Activated T-helper 17 cell treated with anti-CD3 and anti-CD28 coated beads, Interleukin-2, amount 50 U/mL, for 72 hours (primary cell): ENCODE measurements around the gene PDX1. TPM values are rescaled to one million over a fixed set of nuclear protein-coding genes. Genes with fewer than 3 reads are reported as not detected.

Experiments
- ATAC-seq: fragments of 150-1000 bp; cut with Tn5 transposase; replicated peaks from 2 replicates; pipeline ENCODE4 v1.10.0; 2021; ENCODE audit warnings: mild to moderate bottlenecking, moderate library complexity
- H3K27ac Mint-ChIP-seq: one replicate; pipeline ENCODE4 v1.8.0; 2022; ENCODE audit warnings: mixed read lengths
- H3K27me3 Mint-ChIP-seq: one replicate; pipeline ENCODE4 v1.8.0; 2022; ENCODE audit warnings: mixed read lengths
- H3K36me3 Mint-ChIP-seq: one replicate; pipeline ENCODE4 v1.8.0; 2022; ENCODE audit warnings: low read depth, mild to moderate bottlenecking, mixed read lengths
- H3K4me1 Mint-ChIP-seq: one replicate; pipeline ENCODE4 v1.8.0; 2022; ENCODE audit warnings: mixed read lengths
- H3K4me3 Mint-ChIP-seq: one replicate; pipeline ENCODE4 v1.8.0; 2022; ENCODE audit warnings: mild to moderate bottlenecking, mixed read lengths
- H3K9me3 Mint-ChIP-seq: one replicate; pipeline ENCODE4 v1.8.0; 2022; ENCODE audit warnings: mixed read lengths
- total RNA-seq, 2 donors: library from RNA; stranded (reverse); gene quantifications; one replicate each; pipeline ENCODE4 v1.2.3, GENCODE V29; 2022

Gene PDX1
- total RNA-seq, 2 donors from 2014 or later = not detected

GRCh38 chr13:27918918-27919658, 712 bp upstream of the PDX1 start:
- H3K27ac Mint-ChIP-seq = no peak overlapping the region
- H3K27me3 Mint-ChIP-seq = peaks cover 54% of the 10 kb centered on the region
- H3K4me3 Mint-ChIP-seq = peak overlapping the region; percentile 51
- H3K4me1 Mint-ChIP-seq = peaks cover 15% of the 10 kb centered on the region
- H3K9me3 Mint-ChIP-seq = no peaks in the 10 kb centered on the region
- H3K36me3 Mint-ChIP-seq = no peaks in the 10 kb centered on the region
- ATAC-seq = no peak

GRCh38 chr13:27919659-27919933, 204 bp upstream of the PDX1 start:
- H3K4me1 Mint-ChIP-seq = peaks cover 15% of the 10 kb centered on the region
- no peak overlapping the region for H3K27ac Mint-ChIP-seq
- no peak for ATAC-seq
- H3K9me3 Mint-ChIP-seq = no peaks in the 10 kb centered on the region
- H3K4me3 Mint-ChIP-seq = peak overlapping the region; percentile 19
- H3K27me3 Mint-ChIP-seq = peaks cover 55% of the 10 kb centered on the region
- H3K36me3 Mint-ChIP-seq = no peaks in the 10 kb centered on the region

- H3K27ac Mint-ChIP-seq = no peak overlapping the region
- ATAC-seq = no peak
- H3K4me1 Mint-ChIP-seq = peaks cover 15% of the 10 kb centered on the region
- no peaks in the 10 kb centered on the region for H3K36me3 Mint-ChIP-seq
- H3K9me3 Mint-ChIP-seq = no peaks in the 10 kb centered on the region
- H3K27me3 Mint-ChIP-seq = peaks cover 51% of the 10 kb centered on the region
- peak overlapping the region; percentile 77 for H3K4me3 Mint-ChIP-seq
Measured at GRCh38 chr13:27920677-27921420, 1.0 kb downstream of the PDX1 start.

- no peaks in the 10 kb centered on the region for H3K36me3 Mint-ChIP-seq
- H3K9me3 Mint-ChIP-seq = no peaks in the 10 kb centered on the region
- ATAC-seq = no peak
- peak overlapping the region; percentile 77 for H3K4me3 Mint-ChIP-seq
- no peak overlapping the region for H3K27ac Mint-ChIP-seq
- peaks cover 15% of the 10 kb centered on the region for H3K4me1 Mint-ChIP-seq
- peaks cover 56% of the 10 kb centered on the region for H3K27me3 Mint-ChIP-seq
Measured at GRCh38 chr13:27921421-27921960, 1.7 kb downstream of the PDX1 start.

- H3K36me3 Mint-ChIP-seq = no peaks in the 10 kb centered on the region
- ATAC-seq = no peak
- H3K27ac Mint-ChIP-seq = no peak overlapping the region
- H3K9me3 Mint-ChIP-seq = no peaks in the 10 kb centered on the region
- peaks cover 60% of the 10 kb centered on the region for H3K27me3 Mint-ChIP-seq
- peaks cover 15% of the 10 kb centered on the region for H3K4me1 Mint-ChIP-seq
- H3K4me3 Mint-ChIP-seq = peak overlapping the region; percentile 26
Measured at GRCh38 chr13:27921961-27922882, 2.4 kb downstream of the PDX1 start.

GRCh38 chr13:27922883-27923612, 3.2 kb downstream of the PDX1 start:
- Mint-ChIP-seq H3K27ac (no peak overlapping the region), H3K4me1 (peaks cover 11% of the 10 kb centered on the region)

GRCh38 chr13:27923794-27924528, 4.2 kb downstream of the PDX1 start:
- Mint-ChIP-seq H3K9me3 (no peaks in the 10 kb centered on the region), H3K36me3 (no peaks in the 10 kb centered on the region), H3K4me3 (no peak overlapping the region), H3K4me1 (peaks cover 6% of the 10 kb centered on the region), H3K27ac (no peak overlapping the region), H3K27me3 (peaks cover 59% of the 10 kb centered on the region)
- ATAC-seq = no peak

More at GRCh38 chr13:27922883-27923612, 3.2 kb downstream of the PDX1 start:
- H3K4me3 Mint-ChIP-seq = no peak overlapping the region
- H3K27me3 Mint-ChIP-seq = peaks cover 60% of the 10 kb centered on the region
- ATAC-seq = no peak
- no peaks in the 10 kb centered on the region for H3K9me3 Mint-ChIP-seq
- H3K36me3 Mint-ChIP-seq = no peaks in the 10 kb centered on the region

GRCh38 chr13:27924529-27925141, 4.8 kb downstream of the PDX1 start:
- Mint-ChIP-seq H3K27ac (no peak overlapping the region), H3K36me3 (no peaks in the 10 kb centered on the region), H3K4me3 (no peak overlapping the region), H3K9me3 (no peaks in the 10 kb centered on the region), H3K27me3 (peaks cover 61% of the 10 kb centered on the region), H3K4me1 (peaks cover 6% of the 10 kb centered on the region)
- ATAC-seq = no peak

GRCh38 chr13:27925220-27925991, 5.6 kb downstream of the PDX1 start:
- no peak overlapping the region for H3K27ac Mint-ChIP-seq
- ATAC-seq = no peak
- H3K9me3 Mint-ChIP-seq = no peaks in the 10 kb centered on the region

GRCh38 chr13:27926644-27927434, 7.0 kb downstream of the PDX1 start:
- H3K4me3 Mint-ChIP-seq = peak overlapping the region; percentile 35

More at GRCh38 chr13:27925220-27925991, 5.6 kb downstream of the PDX1 start:
- Mint-ChIP-seq H3K4me1 (peaks cover 6% of the 10 kb centered on the region), H3K36me3 (no peaks in the 10 kb centered on the region), H3K27me3 (peaks cover 67% of the 10 kb centered on the region), H3K4me3 (no peak overlapping the region)

GRCh38 chr13:27927444-27928352, 7.9 kb downstream of the PDX1 start:
- Mint-ChIP-seq H3K27me3 (peaks cover 77% of the 10 kb centered on the region), H3K9me3 (no peaks in the 10 kb centered on the region), H3K27ac (no peak overlapping the region), H3K4me3 (peak overlapping the region; percentile 35), H3K4me1 (no peaks in the 10 kb centered on the region), H3K36me3 (no peaks in the 10 kb centered on the region)
- no peak for ATAC-seq

More at GRCh38 chr13:27926644-27927434, 7.0 kb downstream of the PDX1 start:
- no peaks in the 10 kb centered on the region for H3K36me3 Mint-ChIP-seq
- no peaks in the 10 kb centered on the region for H3K4me1 Mint-ChIP-seq
- peaks cover 74% of the 10 kb centered on the region for H3K27me3 Mint-ChIP-seq
- no peak overlapping the region for H3K27ac Mint-ChIP-seq
- no peak for ATAC-seq
- no peaks in the 10 kb centered on the region for H3K9me3 Mint-ChIP-seq
